DMS53 treated with DMSO at 0.1 percent for 48 hours (cell line): ENCODE measurements around the gene ENTPD1.
"Not testable (repeated sequence)": the region's sequence is repeated elsewhere in the genome, so short reads cannot be mapped to it uniquely, and the experiment has no call there.

Experiments
- DNase-seq: peaks from one replicate; lab custom pipeline; 2025; ENCODE audit not compliant: unreplicated experiment; lab: John Stamatoyannopoulos, UW

Gene ENTPD1

DNA sequence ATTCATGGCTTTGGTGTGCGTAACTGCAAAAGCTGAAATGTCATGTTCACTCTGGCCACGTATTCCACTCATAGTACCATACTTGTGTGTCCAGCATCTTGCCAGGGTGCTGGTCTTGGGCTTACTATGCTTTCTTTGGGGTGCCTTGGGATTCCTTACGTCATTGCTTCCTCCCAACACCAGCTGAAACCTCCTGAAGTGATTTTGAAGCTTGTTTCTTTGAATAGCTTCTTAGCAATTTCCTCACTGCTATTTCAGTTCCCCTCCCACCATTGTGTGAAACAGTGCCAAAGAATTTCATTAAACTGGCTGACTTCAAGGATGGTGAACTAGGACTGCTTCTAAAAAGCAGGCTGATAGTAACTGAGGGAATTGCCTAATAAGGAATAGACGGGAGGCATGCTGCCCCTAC, 36.9 kb downstream of the ENTPD1 start:
- no peak for DNase-seq

DNA sequence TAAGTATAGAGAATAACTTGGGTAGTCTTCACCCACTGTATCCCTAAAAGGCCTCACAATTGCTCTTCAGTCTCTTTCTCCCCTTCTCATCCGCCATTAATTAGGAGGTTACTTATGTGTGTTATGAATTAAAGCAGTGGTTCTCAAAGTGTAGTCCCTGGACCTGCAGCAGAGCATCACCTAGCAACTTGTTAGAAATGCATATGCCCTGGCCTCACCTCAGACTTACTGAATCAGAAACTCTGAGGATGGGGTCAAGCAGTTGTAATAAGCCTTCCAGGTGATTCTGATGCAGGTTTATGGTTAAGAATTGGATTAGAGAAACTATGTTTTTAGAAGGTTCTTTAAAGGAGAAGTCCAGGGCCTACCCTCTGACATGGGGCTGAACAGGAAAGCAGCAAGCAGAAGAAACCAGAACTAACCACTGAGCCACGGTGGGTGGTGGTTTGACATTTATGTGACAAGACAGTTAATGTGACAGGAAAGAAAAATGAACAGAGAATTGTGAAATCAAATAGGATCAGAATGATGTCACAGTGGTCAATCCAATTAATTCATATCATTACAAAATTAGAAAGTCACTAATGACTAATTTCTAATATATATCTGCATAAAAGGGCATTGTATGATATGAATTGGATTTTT, 37.6 kb downstream of the ENTPD1 start:
- DNase-seq = no peak

DNA sequence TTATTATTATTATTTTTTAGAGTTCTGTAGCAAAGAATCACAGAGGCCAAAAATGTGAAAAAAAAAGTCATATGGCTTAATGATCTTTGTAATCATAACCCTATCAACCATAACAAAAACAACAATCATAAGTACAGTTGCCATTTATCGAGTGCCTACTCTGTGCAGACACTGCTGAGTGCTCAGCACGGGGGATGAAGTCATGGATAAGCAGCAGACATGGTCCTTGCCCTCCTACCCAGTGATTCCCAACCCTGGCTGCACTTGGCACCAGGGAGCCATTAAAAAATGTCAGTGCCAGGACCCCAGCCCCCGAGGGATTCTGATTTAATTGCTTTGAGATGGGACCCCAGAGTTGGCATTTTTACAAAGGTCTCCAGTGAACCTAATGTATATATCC, 38.2 kb downstream of the ENTPD1 start:
- DNase-seq = no peak

DNA sequence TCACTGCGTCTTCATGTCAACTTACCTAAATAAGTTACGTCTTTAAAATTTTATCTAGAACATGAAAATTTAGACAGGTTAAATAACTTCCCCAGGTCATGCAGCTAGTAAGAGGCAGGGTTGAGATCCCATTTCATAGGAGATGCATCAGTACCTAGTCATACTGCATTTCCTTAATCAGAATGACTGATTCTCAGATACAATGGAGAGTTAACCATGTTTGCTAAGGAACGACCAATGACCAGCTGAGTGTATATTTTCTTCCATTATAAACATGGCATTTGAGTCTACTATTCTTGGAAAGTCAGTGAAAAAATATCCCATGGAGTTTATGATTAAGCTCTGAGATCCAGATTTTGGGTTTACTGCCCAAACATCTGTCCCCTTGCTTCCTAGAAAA, 39.6 kb downstream of the ENTPD1 start:
- no peak for DNase-seq

DNA sequence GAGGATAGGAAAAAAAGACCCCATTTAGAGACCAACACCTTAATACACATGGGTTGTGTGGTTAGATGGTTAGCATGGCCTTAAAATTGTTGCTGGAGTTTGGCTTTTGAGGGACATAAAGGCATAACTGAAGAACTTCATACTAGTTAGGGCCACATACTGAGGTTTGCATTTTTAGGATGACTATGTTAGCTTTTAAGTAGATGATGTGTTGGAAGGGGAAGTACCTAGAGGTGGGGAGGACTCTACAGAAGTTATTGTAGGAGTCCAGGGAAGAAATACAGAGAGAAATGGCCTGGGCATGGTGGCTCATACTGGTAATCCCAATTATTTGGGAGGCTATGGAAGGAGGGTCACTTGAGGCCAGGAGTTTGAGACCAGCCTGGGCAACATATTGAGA, 40.5 kb downstream of the ENTPD1 start:
- DNase-seq = no peak

DNA sequence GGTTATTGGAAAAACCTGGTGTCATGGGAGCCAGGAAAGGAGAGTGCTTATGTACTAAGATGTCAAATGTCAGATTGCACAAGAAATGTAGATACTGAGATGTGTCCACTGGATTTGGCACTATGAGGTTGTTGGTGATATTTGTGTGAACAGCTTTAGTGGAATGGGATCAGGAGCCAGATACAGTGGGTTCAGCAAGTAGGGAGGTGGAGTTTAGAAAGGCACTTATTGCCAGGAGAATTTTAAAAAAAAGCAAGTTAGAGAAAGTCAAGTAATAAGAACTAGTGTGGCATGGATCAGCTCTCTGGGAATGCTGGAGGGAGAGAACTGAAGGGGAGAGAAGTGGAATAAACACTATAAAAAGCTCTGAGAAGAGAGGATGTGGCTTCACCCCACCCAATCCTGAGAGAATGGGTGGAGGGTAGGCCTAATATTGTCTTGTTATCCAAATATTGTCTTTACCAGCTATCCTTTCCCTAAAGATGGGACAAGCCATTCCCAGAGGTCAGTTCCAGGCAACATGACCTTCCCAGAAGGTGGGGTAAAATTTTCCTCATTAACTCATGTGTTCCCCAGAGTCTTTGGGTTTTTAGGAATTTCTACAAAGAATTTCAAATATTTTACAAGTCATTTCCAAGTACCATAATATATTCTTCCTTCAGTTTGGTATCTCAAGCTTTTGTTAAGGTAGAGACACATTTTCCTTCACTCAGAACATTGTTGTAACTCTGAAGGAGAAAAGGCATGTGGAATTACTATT, 42.3 kb downstream of the ENTPD1 start:
- no peak for DNase-seq

DNA sequence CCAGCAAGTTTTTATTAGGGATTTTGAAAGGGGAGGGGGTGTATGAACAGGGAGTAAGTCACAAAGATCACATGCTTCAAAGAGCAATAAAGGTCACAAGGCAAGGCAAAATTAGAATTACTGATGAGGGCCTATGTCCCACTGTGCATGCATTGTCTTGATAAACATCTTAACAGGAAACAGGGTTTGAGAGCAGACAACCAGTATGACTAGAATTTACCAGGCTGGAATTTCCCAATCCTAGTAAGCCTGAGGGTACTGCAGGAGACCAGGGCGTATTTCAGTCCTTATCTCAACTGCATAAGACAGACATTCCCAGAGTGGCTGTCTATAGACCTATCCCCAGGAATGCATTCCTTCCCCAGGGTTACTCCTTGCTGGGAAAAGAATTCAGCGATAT, 44.3 kb downstream of the ENTPD1 start:
- DNase-seq = not testable (repeated sequence)

DNA sequence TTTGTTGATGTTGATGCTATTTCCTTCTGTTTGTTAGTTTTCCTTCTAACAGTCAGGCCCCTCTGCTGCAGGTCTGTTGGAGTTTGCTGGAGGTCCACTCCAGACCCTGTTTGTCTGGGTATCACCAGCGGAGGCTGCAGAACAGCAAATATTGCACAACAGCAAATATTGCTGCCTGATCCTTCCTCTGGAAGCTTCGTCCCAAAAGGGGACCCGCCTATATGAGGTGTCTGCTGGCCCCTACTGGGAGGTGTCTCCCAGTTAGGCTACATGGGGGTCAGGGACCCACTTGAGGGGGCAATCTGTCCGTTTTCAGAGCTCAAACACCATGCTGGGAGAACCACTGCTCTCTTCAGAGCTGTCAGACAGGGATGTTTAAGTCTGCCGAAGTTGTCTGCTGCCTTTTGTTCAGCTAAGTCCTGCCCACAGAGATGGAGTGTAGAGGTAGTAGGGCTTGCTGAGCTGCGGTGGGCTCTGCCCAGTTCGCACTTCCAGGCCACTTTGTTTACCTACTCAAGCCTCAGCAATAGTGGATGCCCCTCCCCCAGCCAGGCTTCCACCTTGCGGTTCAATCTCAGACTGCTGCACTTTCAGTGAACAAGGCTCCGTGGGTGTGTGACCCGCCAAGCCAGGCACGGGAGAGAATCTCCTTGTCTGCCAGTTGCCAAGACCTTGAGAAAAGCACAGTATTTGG, 50.9 kb downstream of the ENTPD1 start:
- not testable (repeated sequence) for DNase-seq

DNA sequence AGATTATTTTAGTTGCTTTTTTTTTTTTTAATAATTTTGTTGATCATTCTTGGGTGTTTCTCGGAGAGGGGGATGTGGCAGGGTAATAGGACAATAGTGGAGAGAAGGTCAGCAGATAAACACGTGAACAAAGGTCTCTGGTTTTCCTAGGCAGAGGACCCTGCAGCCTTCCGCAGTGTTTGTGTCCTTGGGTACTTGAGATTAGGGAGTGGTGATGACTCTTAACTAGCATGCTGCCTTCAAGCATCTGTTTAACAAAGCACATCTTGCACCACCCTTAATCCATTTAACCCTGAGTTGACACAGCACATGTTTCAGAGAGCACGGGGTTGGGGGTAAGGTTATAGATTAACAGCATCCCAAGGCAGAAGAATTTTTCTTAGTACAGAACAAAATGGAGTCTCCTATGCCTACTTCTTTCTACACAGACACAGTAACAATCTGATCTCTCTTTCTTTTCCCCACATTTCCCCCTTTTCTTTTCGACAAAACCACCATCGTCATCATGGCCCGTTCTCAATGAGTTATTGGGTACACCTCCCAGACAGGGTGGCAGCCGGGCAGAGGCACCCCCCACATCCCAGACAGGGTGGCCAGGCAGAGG, 52.8 kb downstream of the ENTPD1 start:
- DNase-seq = not testable (repeated sequence)

DNA sequence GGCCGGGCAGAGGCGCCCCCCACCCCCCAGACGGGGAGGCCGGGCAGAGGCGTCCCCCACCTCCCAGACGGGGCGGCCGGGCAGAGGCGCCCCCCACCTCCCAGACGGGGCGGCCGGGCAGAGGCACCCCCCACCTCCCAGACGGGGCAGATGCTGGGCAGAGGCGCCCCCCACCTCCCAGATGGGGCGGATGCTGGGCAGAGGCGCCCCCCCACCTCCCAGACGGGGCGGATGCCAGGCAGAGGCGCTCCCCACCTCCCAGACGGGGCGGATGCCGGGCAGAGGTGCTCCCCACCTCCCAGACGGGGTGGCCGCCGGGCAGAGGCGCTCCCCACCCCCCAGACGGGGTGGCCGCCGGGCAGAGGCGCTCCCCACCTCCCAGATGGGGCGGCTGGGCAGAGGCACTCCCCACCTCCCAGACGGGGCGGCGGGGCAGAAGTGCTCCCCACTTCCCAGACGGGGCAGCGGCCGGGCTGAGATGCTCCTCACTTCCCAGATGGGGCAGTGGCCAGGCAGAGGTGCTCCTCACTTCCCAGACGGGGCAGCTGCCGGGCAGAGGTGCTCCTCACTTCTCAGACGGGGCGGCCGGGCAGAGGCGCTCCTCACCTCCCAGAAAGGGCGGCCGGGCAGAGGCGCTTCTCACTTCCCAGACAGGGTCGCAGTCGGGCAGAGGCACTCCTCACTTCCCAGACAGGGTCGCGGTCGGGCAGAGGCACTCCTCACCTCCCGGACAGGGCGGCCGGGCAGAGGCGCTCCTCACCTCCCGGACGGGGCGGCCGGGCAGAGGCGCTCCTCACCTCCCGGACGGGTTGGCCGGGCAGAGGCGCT, 53.6 kb downstream of the ENTPD1 start:
- no peak for DNase-seq

DNA sequence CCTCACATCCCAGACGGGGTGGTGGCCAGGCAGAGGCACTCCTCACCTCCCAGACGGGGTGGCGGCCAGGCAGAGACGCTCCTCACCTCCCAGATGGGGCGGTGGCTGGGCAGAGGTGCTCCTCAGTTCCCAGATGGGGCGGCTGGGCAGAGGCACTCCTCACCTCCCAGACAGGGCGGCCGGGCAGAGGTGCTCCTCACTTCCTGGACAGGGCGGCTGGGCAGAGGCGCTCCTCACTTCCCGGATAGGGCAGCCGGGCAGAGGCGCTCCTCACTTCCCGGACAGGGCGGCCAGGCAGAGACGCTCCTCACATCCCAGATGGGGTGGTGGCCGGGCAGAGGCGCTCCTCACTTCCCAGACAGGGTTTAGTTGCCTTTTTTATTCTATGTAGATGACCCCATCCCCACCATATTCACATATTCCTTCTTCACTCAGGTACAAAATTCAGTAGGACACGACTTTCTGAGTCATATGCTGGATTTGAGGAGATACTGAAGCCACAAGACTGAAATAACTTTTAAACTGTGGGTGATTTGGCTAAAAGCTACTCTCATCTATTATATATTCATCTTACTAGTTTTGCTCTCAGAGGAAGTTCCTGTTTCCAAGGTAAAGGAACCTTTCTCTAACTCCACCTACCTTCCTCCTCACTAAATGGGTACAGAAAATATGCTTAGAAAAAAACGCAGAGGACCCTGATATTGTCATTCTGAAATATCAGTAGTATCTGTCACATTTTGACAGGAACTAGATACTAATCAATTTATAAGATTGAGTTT, 54.4 kb downstream of the ENTPD1 start:
- DNase-seq = no peak

DNA sequence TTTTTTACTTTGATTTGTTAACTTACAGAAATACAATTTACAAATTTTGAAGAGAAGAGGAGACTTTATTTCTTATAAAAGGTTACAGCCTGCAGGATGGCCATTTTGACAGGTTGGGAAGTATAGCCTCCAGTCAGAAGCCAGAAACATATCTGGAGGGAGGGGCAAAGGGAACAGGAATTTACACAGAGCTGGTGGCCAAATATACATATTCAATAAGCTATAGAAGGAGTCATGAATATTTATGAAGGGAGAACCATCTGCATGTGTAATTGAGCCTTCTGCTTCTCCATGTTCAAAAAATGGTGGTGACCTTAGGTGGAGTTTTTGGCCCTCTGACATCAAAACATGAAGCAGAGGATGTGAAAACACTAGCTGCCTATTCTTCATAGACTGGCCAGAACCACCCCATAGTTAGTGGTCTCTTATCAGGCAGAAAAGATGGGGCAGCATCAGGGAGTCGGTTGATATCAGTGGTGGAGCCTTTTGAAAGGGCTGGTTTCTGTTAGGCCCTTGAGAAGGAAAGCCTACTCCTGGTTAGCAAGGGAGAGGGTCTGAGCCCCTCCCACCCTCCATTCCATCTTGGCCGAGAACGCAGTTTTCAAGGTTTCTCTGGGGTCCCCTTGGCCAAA, 57.2 kb downstream of the ENTPD1 start:
- no peak for DNase-seq

DNA sequence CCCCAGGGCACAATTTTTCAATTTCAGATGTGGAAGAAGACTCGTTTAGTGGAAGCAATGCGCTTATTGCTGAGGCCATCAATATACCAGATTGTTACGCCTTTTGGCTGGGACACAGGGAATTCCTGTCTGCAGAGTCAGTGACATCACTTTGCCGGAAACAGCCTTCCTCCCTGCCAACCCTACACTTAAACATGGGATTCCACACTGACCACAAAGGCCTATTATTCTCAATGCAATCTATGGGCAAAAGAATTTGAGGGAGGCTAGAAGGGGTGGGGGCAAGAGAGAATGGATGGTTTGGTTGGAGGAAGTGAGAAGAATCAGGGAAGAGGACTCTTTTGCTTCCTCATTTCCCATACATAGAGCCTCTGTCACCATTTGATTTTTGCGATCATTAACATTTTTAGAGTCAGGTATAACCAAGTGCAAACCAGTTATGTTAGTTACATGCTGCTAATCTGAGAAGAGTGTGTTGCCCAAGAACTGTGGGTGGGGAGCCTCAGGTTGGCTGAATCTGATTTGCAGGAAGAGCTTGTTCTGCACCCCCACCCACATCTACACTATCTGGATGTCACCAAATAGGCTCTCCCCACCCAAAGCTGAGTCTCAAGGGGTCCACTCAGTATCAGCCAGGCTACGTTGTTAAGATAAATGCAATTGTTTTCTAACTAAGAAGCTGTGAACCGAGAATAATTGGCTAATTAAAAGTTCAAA, 58.2 kb downstream of the ENTPD1 start:
- DNase-seq = no peak

DNA sequence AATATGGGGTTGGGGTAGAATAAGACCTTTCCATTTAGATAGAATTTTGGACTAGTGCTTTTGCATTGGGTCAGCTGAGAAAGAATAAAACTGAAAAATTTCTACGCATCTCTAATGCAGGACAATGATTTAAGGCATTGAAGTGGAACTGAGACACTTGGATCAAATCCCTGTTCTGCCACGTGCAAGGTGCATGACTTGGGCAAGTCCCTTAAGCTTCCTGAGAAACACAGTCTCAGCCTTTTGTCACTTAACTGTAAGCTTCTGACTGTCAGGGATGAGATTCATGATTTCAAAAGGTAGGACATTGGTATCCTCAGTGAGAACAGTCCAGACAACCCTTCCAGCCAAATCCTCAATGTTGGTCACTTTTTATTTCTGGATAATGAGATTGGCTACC, 59.2 kb downstream of the ENTPD1 start:
- DNase-seq = no peak

DNA sequence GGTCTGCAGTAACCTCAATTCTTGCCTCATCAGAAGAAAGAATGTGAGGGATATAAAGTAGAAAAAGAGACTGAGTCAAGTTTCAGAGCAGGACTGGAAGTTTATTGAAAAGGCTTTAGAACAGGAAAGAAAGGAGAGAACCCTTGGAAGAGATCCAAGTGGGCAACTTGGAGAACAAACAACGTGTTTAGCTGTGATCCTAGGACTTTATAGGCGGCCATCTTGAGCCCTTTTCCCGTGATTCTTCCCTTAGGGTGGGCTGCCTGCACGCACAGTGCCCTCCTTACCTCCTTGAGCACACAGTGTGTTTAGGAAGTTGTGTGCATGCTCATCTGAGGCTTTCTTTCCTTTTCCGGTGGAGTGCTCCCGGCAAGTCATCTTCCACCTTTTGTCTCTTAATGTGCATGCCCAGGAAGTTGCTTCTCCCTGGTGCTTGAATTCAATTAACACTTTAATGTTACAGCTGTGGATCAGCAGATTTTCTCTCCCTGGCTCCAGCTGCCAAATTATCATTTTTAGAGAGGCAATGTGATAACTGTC, 59.8 kb downstream of the ENTPD1 start:
- no peak for DNase-seq

DNA sequence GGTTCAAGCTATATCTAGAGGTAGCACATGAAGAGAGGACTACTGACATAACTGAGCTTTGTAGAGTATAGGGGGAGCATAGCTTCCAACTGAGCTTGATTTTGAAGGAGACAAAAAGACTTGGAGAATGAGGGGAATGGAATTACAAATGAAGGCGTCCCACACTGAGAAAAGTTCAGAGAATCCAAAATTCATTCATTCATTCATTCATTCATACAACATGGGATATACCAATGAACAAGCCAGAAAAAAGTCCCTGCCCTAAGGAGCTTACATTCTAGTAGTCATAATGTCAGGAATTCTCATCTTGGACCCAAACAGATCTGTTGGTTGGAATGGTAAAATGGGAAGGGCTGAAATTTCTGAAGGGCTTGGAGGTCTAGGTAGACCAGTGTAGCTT, 62.0 kb downstream of the ENTPD1 start:
- no peak for DNase-seq

DNA sequence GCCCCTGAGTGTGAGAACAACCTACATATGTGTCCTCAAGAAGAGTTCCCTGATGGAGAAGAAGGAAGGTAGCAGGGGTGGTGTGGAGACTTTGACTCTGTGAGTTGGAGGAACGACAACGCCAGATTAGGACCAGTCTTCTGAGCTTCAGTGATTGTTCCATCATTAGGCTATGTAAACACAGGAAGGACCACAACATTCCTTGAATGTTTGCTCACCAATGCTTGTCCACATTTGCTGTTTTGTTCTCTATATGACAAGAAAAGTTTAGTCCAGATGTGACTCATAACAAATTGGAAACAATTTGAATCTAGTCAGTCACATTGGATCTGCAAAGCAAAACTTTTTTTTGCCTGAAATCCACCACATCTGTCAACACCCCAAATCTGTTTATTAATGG, 62.7 kb downstream of the ENTPD1 start:
- DNase-seq = no peak

DNA sequence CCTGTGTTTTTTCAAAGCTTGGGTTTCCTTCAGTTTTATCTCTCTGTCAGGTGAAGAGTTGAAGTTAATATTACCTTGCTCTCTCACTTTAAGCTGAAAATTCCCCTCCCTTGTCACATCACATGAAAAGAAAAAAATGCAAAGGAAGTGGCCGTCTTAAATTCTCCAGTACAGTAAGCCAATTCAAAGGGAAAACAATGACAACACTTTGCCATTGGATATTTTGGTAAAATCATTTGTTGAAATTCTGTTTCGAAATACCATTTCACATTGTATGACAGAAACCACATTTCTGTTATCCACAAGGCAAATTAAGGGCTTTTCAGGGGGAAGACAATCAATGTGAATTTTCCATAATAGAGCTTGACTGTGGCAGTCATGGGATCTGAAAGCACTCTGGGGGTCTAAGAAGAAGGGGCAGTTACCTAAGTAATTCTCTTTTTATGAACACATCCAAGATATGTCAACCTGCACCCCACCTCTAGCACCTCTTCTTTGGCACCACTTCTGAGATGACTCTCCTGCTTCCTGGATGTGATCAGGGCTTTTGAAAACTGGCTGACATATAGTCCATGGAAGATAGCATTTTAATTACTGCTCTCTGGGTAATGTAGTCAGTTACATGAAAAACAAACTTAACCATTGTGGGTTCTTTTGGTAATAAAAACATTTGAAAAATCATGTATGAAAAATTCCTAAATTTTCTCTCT, 63.8 kb downstream of the ENTPD1 start:
- no peak for DNase-seq
